HG02981 (cell line): ENCODE data around the gene HDX.
"Not testable (repeated sequence)": the region's sequence is repeated elsewhere in the genome, so short reads cannot be mapped to it uniquely, and the experiment has no call there.

Experiments
- ATAC-seq: cut with Tn5 transposase; IDR thresholded peaks from one replicate; pipeline ENCODE4 v1.9.1; 2021; ENCODE audit warnings: mild to moderate bottlenecking, moderate library complexity; ENCODE audit not compliant: unreplicated experiment

The HDX gene, protein sequence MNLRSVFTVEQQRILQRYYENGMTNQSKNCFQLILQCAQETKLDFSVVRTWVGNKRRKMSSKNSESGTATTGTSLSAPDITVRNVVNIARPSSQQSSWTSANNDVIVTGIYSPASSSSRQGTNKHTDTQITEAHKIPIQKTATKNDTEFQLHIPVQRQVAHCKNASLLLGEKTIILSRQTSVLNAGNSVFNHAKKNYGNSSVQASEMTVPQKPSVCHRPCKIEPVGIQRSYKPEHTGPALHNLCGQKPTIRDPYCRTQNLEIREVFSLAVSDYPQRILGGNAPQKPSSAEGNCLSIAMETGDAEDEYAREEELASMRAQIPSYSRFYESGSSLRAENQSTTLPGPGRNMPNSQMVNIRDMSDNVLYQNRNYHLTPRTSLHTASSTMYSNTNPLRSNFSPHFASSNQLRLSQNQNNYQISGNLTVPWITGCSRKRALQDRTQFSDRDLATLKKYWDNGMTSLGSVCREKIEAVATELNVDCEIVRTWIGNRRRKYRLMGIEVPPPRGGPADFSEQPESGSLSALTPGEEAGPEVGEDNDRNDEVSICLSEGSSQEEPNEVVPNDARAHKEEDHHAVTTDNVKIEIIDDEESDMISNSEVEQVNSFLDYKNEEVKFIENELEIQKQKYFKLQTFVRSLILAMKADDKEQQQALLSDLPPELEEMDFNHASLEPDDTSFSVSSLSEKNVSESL

DNA sequence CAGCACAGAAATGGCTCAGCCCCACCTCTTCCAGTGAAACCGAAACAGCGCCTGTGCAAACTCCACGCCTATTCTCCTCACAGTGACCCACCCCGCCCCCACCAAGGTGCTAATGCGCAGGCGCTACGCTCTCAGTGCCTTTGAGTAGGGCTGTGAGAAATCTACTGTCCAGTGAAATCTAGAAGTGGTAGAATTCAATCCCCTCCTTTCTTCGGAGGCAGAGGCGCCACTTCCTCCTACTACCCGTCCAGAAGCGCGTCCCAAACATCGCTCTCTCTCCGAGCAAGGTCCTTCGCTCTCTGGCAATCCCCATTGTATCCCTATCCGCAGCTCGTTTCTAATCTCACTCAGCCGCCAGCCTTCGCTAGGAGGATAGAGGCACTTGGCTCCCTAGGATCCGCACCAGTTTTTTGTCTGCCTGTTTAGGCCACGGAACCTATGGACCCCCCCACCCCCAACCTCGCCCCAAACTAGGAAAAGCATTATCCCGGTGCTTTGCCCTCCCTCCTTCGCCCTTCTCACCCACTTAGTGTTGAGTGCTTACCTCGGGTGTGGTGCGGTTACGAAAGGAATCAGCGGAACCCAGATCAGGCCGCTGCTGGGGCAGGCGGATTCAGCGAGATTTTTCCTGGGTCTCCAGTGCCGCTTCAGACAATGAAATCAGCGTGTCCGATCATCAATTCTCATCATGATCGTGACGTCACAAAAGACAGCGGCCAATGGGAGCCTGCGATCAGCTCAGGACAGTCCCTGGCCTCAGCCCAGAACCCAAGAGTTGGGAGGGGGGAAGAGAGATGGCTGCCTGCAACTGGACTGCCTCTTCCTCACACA, at the start of gene HDX:
TSS of gene HDX (minus strand) at position 656 of the 831 bp plus-strand sequence. CDS start 27,056 bp downstream, outside the sequence.
- ATAC-seq, result peak; percentile 99

DNA sequence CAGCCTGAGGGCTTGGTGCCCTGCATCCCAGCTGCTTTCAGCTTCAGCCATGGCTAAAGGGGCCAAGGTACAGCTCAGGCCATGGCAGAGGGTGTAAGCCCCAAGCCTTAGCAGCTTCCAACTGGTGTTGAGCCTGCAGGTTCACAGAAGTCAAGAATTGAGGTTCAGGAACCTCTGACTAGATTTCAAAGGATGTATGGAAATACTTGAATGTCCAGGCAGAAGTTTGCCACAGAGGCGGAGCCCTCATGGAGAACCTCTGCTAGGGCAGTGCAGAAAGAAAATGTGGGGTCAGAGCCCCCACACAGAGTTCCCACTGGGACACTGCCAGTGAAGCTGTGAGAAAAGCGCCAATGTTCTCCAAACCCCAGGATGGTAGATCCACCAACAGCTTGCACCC, 39.1 kb upstream of the HDX start:
- ATAC-seq, result not testable (repeated sequence)

DNA sequence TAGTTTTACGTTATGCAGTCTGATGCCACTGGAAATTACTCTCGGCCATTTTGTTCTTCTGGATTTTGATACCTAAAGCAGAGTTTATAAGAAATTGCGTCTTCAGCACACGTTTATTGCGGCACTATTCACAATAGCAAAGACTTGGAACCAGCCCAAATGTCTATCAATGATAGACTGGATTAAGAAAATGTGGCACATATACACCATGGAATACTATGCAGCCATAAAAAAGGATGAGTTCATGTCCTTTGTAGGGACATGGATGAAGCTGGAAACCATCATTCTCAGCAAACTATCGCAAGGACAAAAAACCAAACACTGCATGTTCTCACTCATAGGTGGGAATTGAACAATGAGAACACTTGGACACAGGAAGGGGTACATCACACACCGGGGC, 35.4 kb upstream of the HDX start:
- not testable (repeated sequence) for ATAC-seq

DNA sequence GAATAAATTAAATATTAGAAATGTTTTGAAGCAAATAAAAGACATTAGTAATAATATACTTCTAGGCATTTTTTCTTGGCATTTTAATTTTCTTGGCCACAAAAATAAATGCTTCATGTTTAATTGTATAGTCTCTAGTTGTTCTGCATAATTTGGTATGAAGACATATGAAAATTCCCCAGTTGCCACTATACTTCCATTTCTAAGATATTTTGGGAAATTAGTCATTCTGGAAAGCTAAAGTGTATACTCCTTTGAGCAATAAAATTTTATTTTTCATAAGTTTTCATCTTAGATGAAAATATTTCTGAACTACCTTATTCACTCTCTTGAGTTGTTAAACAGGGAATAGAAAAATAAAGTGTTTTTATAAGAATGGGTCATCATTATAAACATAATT, 13.8 kb downstream of the HDX start:
- ATAC-seq, result no peak

DNA sequence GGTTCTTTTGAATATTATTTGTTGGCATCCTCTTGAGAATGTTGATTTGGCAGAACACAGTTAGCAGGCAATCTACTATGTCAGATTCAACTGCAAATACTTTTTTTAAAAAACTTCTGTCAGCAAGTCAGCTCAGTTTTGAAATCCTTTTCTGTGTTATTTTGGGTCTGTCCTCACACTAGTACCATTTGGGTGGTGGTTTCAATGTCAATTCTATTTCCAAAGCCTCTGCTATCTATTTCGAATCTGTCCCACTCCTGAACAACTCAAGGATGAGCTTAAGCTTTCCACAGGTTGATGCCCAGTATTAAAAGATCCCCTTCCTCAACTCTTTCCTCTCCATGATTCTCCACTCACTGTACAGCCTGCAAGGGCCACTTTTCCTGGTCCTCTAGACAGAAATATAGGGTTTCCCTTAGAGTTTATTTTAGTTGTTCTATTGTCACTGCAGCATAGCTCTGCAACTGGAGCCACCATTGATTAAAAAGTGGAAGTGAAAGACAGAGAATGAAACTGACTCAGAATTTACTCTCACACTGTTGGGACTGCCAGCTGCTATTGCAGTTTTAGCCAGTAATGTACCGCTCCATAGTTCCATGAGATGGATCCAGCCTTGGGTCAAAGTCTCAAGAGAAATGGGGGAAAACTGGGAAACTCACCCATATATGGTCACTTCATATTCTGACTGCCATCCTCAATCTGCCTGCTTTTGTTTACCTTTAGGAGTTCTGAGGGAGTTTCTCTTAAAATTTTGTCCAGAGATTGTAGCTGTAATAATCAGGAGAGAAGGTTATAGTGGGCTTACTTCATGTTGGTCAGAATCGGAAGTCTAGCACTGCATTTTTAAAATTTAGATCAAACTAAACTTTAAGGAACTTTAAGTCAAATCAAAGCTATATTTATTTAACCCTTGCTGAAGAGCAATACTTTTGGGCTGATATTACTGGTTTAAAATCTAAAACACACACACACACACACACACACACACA, 14.6 kb downstream of the HDX start:
- peak; percentile 100 for ATAC-seq

DNA sequence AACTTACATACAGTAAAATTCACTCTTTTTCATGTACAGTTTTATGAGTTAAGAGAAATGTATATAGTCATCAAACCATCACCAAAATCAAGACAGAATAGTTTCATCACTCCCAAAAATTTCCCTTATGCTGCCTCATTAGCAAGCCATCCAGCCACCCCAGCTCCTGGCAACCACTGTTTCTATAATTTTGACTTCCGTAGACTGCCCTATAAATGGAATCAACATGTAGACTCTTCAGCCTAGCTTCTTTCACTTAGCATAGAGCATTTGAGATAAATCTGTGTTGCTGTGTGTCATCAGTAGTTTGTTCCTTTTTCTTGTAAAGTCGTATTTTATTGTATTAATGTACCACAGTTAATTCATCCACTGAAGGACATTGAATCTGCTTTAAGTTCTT, 23.2 kb downstream of the HDX start:
- no peak for ATAC-seq

DNA sequence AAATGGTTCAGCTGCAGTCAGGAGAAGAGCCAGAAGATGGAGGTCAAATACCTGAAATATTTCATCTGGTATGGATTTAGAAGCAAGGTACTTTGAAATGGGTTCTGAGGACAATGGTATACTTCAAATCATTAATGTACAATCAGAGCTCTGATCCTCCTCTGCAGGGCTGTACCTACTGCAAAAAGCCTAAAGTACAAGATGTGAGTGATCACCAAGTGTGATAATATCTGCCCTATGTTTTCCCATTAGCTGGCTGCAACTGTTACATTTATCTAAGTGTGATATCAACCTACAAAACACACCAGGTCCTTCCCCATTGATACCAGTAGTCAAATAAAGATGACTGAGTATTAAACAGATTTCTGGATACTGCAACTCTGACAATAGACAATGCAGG, 25.1 kb downstream of the HDX start:
- ATAC-seq, result no peak

DNA sequence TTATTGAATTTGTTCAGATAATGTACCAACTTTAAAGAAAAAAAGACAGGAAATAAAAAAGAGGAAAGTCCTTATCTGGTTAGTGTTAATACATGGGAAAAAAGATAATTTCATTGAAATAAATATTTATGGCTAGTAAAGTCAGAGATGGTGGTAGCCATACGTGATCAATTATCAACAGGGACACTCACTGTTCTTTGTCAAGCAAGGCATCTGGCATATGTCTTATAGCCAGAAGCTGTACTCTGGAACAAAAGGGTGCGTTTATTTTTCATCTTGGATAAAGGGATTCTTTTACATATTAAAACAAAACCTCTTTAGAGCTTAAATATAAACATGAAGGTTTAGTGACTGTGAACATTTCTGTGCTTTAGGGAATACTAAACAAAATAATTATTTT, 26.7 kb downstream of the HDX start:
- ATAC-seq, result no peak

DNA sequence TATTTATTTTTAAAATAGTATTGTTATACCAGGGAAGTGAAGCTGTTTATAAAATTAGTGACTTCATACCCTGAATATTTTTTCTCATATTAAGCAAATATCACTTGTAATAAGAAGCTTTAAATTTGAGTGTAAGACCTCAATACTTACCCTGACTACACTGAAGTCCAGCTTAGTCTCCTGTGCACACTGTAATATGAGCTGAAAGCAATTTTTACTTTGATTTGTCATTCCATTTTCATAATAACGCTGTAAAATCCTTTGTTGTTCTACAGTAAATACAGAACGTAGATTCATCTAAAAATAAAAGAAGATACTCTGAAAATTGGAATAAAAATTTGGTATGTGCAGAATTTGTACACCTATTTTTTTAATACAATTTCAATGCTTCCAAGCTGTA, 27.2 kb downstream of the HDX start:
- ATAC-seq, result no peak

DNA sequence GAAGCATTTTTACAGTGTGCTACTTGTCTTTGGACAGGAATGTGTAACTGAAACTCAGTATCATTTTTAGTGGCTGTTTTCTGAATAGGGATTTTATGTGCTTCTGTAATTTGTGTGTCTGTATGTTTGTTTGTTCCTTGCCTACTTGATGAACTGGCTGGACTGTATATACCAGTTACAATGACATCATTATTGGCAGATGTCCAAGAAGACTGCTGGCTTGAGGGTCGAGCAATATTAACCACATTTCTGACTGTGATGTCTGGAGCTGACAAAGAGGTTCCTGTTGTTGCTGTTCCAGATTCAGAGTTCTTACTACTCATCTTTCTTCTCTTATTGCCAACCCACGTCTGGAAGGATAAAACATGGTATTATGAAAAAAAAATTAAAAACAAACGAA, 33.0 kb downstream of the HDX start:
- no peak for ATAC-seq

DNA sequence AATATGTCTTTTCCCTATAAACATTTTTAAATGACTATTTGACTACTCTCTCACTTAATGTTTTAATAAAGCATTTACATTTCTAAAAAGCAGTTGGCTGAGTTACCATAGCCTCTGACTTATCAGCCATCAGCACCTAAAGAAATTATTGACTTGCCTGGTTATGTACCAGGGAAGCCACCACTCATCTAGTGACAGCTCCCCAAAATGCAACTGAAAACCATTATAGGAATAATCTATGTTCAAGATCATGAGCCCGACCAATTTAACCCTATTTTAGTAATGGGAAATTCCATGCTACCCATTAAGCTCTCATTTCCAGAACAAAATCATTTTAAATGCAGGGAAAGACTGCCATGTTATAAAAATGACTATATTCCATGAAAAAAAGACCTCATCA, 34.4 kb downstream of the HDX start:
- no peak for ATAC-seq

DNA sequence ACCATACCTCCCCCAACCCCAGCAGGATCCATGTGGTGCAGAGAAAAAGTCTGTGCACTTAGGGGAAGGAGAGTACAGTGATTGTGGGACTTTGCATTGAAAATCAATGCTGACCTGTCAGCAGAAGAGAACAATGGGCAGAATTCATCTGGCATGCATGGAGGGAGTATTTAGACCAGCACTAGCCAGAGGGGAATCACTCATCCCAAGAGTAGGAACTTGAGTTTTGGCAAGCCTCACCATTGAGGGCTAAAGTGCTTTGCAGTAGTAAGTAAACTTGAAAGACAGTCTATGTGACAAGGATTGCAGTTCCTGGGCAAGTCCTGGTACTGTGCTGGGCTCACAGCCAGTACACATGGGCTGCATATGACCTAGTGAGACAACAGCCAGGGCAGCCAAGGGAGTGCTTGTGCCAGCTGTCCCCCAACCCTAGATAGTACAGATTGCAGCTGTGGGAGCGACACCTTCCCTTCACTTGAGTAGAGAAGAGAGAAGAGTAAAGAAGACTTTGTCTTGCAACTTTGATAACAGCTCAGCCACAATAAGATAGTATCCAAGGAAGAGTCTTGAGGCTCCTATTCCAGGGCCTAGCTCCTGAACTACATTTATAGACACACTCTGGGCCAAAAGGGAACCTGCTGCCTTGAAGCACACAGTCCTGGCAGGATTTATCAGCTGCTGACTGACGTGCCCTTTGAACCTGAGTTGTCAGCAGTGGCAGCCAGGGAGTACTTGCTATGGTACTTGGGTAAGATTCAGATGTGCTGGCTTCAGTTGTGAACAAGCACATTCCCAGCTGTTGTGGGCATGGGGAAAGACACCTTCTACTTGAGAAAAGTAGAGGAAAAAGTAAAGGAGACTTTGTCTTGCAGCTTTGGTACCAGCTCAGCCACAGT, 48.7 kb downstream of the HDX start:
- ATAC-seq, result no peak

DNA sequence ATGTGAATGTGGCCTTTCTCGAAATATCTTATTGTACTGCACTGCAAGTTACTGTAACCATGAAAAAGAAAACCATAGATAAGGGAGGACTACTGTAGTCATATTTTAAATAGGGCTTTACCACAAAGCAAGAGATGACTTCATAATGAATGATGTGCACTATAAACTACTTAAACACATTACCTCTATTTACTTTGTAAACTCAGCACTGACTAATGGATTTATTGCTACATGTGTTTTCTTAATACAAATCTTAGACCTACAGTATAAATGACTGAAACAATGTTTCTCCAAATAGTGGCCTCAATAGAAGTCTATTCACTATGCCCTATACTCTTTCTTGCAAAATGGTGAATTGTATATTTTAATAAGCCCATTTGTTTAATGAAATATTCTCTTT, 61.1 kb downstream of the HDX start:
- ATAC-seq, result no peak

DNA sequence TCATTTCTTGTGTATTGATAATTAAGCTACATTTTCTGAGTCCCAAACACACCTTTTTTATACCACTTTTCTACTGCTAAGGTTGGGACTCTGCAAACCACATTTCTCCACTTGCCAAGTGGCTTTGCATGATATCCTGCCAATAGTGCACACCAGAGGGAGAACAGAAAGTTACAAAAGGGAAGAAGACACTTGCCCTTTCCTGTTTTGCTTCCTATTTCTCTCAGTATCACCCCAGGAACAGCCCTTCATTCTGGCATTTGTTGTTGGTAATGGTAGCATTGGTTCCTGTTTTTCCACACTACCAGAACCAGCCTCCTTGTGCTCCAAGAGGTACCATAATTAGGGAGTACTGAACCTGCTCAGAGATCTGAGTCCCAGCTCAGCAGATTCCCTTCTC, 87.1 kb downstream of the HDX start:
- ATAC-seq, result no peak

DNA sequence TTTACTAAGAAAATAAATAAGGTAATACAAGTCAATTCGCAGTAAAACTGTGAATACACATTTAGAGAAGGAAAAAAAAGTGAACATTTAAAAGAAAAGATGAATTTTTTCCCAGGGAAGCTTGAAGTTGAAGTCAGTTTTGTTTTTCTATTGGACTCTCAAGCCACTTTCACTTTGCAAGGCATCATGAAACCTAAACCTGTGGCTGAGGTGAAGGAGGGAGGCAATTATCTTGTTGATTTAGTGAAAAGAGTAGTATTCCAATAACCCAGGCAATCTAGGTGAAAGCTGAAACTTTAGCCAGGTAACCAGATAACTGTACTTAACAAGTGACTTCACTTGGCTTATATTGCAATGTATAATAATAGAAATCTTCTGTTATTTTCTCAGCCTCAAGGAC, 138.6 kb downstream of the HDX start:
- no peak for ATAC-seq

DNA sequence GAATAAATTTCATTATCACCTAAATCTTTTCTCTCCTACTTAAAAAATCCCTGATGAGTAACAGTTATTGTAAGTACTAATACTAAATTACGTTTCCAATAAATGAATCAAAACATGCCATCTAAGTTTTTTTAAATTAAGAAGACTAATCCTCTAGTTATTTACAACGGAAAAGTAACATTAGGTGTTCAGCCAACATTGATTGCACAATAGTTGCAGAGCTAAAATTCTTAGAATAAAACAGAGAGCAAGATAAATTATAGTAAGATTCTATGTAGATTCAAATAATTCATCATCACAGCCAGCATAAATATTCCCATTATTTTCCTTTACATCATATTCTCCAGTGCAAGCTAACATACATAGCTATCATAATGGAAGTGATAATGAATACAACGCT, 139.2 kb downstream of the HDX start:
- no peak for ATAC-seq

DNA sequence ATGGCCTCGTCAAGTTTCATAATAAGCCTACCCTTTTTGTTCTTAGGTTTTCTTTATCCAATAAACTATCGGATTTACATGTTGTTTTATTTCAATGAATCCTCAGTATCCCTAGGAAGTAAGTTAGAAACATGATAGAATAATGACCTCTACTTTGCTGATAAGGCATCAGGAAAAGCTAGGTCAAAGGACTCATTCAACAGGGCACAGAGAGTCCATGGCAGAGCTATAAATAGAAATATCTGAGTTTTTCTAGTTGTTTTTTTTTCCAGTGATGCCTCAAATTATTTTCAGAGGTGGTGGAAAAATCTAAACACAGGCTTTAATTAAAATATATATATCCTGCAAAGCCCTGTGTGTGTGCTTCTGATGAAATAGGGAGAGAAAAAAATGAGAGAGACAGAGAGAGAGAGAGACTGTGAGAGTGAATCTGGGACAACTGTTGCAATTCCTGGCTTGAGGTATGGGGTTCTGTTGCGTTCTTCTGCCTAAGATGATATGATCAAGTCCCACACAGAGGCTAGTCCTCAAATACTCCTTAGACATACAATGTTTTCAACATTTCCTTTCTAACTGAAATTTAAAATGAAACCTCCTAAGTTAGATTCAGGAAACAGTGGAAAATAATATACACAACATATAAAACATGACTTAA, 139.9 kb downstream of the HDX start:
- no peak for ATAC-seq

DNA sequence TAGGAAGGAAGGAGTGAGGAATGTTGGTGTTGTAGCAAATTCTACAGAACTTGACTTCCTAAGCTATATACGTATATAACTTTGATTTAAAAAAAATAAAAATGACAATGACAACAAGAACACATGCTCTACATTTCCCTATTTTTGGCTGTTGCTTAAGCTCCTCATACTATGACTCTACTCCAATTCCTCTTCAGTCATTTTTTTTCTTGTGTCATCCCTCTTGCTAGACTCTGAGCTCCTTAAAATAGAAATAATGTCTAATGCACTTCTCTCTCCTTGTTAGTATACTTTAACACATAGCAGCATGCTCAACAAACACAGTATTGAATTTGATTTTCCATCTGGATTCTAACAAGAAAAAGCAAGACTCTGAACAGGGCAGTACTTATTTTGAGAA, 144.0 kb downstream of the HDX start:
- ATAC-seq, result no peak

DNA sequence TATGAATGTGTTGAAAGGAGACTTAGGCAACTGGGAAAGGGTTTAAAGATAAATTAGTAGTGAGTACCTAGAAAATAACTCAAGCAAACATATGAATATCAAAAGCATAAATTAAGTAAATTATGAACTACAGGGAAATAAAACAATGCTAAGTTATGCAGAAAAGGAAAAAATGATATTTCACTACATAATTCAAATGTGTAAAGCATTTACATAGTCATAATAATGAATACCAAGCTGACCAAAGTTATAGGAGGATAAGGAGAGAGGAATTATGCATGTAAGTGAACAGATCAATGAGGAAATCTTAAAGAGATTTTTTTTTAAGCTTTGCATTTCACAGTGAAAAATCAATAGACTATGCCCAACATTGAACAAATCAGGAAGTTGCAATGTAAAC, 145.0 kb downstream of the HDX start:
- ATAC-seq, result no peak
